DMS53 treated with DMSO at 0.1 percent for 48 hours (cell line): ENCODE results near the gene SEPTIN5.
"Not testable (repeated sequence)": the region's sequence is repeated elsewhere in the genome, so short reads cannot be mapped to it uniquely, and the experiment has no call there.

ENCODE experiments used
- DNase-seq: peaks from one replicate; lab custom pipeline; 2025; ENCODE audit not compliant: unreplicated experiment; lab: John Stamatoyannopoulos, UW

SEPTIN5 gene

DNA sequence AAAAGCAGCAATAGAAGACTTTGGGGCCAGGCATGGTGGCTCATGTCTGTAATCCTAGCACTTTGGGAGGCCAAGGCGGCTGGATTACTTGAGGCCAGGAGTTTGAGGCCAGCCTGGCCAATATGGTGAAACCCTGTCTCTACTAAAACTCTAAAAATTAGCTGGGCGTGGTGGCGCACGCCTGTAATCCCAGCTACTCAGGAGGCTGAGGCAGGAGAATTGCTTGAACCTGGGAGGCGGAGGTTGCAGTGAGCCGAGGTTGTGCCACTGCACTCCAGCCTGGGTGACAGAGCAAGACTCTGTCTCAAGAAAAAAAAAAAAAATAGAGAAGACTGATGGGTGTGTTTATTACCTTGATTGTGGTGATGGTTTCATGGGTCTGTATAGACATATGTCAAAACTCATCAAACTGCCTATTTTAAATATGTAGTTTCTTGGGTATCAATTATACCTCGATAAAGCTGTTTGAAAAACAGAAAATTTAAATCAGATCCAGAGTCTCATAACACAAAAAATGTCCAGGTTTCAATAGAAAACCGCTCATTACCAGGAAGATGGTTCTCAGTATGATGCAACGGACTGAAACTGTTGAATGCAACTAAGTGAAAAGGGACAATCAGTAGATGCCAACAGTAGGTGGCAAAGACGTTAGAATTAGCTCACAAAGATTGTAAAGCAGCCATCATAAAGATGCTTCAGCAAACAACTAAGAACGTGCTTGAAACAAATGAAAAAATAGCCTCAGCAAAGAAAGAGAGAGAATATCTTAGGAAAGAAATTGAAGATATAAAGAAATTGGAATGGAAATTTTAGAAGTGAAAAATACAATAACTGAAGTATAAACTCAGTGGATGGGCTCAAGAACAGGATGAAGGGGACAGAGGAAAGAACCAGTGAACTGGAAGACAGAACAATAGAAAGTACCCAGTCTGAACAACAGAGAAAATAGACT is 33.1 kb upstream of the SEPTIN5 start:
- DNase-seq: no peak

DNA sequence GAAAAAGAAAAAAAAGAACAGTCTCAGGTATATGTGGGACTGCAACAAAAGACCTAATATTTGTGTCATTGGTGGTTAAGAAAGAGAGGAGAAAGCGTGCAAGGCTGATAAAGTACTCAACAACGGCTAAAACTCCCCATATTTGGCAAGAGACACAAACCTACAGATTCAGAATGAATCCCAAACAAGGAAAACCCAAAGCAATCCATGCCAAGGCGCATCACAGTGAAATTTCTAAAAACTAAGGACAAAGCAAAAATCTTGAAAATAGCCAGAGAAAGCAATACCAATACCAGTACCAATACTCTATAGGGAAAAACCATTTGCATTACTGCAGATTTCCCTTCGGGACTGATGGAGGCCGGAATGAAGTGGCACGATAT is 32.4 kb upstream of the SEPTIN5 start:
- no peak for DNase-seq

DNA sequence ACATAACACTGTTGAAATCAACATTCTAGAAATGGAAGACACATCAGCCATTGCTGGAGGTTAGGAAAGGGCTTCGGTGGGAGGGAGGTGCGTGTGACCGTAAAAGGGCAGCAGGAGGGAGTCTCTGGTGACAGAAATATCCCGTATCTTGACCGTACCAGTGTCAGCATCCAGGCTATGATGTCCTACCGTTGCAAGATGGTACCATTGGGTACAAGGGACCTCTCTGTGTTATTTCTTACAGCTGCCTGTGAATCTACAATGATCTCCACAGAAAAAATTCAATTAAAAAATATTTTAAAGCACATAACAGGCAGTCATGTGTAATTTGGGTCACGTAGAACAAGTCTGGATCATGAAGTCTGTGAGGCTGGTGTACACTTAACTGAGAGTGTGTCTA is 27.4 kb upstream of the SEPTIN5 start:
- no peak for DNase-seq

DNA sequence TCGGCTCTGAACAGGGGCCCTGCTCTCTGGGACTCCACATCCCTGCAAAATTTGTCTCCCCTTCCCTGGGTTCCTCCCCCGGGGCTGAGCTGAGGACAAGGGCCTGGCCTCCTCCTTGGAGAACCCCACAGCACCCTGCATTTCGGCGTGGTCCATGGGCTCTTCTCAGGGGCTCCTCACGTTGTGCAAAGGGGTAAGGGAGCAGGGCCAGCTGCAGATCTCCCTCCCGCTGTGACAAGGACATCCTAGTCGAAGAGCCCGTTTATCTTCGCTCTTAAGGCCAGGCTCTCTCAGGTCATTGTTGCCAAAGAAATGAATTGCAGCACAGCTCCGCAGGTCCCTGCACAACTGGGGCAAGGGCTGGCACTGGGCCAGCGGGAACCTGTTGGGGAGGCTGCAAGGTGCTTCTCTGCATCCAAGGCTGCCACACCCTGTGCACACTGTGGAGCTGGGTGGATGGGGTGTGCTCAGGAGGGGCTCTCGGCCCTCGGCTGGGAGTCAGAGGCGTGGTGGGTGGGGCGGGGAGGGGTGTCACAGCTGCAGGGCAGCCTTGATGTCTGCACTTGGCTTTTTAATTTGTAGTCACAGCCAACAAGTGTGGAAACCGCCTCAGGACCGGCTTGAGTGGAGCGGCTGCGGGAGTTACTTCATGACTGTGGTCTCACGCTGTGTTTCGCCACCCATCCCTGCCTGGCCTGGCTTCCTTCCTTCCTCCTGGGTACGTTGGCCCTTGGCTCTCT is 26.6 kb upstream of the SEPTIN5 start:
- no peak for DNase-seq

DNA sequence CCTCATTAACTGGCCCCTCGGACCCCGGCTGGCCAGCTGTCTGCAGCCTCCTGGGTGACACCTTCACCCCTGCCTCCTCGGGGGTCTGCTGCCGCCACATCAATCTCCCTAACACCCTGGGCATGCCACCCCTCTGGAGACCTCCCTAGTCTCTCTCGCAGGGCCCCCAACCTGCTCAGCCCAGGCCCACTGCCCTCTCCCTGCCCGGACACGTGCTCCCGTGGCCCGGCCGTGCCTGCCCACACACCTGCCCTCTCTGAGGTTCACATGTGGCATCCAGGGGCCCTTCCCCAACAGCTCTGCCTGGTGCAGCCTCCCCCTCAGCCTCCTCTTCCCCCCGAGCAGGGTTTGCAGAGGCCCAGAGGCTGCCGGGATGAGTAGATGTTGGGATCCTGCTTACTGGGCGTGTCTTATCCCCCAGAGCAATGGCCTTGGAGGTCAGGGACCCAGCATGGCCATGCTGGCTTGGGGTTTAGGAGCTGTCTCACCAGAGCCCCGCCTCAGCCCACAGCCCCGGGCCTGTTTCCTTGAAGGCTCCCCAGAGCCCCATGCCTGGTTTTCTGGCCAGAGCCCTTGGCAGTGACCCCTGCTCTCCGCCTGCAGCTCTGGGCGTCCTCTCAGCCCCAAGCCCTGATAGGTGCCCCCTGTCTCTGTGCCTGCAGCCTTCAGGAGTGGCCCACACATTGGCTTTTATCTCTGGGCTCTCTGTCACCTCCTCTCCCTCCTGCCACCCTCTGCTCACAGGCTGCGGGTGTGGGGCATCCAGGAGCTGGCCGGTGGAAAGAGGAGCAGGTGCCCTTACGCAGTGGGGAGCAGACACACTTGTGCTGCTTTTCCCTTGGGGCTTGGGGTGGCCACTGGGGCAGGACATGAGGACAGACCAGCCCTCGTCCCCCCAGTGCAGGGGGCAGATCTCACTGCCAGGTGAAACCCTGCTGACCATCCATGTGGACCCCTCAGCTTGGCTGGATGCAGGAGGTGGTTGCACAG is 25.7 kb upstream of the SEPTIN5 start:
- no peak for DNase-seq

DNA sequence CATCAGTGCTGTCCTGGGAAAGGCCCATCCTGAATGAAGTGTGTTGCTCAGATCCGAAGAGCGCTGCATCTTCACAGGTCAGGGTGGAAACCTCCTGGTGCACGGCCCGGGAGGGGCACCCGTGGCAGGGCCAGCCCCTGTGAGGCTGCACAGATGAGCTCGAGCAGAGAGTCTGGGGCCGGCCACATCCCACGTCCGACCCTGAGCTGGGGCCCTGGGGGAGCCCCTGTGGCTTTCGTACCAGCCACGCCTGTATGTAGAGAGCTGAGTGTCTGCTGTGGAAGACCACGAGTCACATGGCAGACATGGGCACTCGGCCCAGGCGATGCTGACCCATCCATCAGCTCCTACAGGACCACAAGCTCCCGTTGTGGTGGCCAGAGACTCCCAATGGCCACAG is 24.9 kb upstream of the SEPTIN5 start:
- no peak for DNase-seq

DNA sequence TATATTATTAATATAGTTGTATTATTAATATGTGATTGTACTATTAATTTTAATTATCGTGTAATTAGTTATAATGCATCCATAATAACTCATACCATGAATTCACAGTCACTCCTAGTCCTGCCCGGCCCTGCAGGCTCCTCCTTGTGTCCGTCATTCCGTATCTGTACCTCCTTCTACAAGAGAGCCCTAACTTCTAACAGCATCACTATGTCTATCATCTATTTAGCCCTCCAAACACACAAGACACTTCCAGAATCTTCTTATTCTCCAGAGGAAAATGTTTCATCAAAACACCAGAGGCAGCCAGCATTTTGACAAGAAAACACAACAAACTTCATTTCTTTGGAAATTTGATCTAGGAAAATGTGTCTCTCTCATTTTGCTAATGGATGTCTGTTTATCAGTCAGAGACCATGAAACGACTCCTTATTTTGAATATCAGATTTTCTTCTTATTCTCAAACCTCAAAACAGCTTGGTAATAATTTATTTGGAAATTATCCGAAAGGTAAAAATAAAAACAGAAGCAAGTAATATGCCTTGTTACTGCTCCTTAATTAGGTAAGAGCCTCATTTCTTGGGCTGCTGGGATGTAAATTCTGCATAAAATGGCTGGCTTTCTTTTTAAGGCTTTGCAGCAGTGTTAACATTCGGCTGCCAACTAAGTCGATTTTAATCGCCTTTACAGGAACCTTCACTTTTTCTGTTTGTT is 23.1 kb upstream of the SEPTIN5 start:
- DNase-seq: no peak

DNA sequence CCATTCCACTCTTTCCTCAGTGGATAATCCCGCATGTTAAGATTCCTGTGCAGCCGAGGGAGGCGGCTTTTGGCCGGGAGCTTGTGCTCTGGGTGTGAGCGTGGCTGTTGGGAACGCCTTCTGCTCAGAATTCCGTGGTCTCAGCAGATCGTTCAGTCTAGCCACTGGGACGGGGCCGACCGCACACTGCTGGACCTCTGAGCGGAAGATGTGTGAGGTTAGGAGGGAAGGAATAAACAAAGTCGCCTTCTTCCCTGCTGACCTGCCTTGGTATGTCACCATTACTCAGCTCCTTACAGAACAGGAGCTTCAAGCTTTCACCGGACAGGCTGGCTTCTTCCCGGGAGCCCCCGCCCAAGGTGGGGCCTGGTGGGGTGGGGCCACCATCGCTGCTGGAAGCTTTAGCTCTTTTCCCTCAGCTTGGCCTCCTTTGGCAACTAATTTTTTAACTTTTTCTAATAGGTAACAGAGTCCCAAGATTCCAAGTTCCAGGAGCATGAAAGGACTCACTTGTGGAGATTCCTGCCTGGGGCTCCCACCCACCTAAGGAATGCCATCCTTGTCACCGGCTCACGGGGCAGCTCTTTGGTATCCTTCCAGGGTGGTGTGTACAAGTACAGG is 22.5 kb upstream of the SEPTIN5 start:
- DNase-seq: no peak

DNA sequence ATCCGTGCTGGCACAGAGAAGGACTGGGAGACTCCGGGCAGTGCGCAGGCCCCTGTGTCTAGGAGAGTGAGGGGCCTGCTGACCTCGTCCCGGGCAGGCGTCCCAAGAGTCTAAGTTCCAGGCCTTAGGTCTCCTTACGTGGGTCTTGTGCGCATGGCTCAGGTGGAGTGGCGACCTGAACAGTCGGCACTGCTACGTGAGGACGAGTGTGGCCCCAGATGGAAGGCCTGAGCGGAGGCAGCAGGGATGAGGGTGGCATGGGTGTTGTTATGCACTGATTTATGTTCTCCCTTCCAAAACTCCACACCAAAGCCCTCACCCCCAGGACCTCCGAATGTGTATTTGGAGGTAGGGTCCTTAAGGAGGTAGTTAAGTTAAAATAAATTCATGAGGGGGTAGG is 20.7 kb upstream of the SEPTIN5 start:
- no peak for DNase-seq

DNA sequence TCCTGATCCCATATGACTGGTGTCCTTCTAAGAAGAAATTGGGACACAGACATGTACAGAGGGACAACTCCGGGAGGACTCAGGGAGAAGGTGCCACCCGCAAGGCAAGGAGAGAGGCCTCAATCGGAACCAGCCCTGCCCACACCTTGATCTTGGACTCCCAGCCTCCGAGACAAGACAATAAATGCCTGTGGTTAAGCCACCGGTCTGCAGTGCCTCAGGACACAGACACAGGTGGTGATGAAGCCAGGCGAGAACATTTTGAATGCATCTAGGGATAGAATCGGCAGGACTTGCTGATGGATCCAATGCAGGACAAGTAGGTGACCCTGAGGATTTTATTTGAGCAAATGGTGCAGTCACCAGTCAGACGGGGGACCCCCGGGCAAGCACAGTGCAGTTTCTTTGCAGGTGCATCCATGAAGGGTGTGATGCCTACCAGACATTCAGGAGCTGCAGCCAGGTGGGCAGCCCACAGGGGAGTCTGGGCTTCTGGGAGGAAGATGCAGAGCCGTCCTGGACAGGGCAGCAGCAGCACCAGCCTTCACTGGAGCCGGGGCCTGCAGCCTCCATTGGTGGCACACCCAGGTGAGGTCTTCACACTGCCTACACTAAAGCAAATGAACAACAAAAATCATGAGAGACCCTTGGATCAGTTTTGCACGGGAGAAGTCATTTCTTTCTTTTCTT is 20.2 kb upstream of the SEPTIN5 start:
- no peak for DNase-seq

DNA sequence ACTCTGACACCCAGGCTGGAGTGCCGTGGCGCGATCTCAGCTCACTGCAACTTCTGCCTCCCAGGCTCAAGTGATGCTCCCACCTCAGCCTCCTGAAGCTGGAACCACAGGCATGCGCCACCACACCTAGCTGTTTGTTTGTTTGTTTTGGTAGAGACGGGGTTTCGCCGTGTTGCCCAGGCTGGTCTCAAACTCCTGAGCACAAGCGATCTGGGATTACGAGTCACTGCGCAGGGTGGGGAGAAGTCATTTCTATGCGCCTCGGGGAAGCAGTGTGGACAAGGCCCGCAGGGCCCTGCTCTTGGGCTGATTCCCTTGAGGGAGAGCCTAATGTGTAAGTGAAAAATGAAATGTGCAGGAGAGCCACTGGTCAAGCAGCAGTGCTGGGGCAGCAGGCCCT is 19.6 kb upstream of the SEPTIN5 start:
- no peak for DNase-seq

DNA sequence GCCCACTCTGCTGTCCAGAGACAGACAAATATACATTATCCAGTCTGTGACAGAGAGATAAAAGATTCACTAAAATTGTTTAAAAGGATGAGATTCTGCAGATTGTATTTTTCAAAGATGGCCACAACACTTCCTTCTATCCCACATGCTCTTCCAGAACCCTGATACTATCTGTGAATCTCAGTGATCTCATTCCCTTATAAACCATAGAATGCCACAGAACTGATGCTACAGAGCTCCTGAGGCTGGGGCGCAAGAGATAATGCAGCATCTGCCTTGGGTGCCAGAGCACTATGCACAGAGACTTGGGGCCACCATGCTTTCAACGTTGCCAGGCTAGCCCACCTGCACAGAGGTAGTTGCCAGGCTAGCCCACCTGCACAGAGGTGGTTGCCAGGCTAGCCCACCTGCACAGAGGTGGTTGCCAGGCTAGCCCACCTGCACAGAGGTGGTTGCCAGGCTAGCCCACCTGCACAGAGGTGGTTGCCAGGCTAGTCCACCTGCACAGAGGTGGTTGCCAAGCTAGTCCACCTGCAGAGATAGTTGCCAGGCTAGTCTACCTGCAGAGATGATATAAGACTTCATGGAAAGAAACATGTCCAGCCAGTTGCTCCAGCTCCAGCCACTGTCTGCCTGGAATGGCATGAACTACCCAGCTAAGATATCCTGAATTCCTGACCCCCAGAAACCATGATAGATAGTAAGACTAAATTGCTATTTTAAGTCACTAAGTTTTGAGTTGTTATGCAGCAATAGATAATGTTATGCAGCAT is 17.6 kb upstream of the SEPTIN5 start:
- DNase-seq: no peak

DNA sequence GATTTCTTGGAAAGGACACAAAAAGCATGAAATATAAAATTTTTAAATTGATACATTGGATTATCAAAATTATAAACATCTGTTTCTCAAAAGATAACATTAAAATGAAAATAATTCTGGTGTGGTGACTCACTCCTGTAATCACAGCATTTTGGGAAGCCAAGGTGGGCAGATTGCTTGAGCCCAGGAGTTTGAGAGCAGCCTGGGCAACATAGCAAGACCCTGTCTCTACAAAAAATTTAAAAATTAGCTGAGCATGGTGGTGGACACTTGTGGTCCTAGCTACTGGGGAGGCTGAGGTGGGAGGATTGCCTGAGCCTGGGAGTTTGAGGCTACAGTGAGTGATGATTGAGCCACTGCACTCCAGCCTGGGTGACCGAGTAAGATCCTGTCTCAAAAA is 16.4 kb upstream of the SEPTIN5 start:
- DNase-seq: not testable (repeated sequence)

DNA sequence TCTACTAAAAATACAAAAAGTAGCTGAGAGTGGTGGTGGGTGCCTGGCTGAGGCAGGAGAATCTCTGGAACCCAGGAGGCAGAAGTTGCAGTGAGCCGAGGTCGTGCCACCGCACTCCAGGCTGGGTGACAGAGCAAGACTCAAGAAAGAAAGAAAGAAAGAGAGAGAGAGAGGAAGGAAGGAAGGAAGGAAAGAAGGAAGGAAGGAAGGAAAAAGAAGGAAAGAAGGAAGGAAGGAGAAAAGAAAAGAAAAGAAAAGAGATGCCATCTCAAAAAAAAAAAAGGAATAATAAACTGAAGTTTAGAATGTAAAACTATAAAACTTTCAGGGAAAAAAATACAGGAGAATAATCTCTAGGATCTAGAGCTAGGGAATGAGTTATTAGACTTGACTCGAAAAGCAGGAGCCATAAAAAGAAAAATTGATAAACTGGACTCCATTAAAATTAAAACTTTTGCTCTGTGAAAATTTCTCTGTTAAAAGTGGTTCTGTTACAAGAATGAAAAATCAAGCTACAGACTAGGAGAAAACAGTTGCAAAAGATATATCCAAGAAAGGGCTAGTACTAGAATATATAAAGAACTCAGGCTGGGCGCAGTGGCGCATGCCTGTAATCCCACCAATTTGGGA is 13.4 kb upstream of the SEPTIN5 start:
- no peak for DNase-seq

DNA sequence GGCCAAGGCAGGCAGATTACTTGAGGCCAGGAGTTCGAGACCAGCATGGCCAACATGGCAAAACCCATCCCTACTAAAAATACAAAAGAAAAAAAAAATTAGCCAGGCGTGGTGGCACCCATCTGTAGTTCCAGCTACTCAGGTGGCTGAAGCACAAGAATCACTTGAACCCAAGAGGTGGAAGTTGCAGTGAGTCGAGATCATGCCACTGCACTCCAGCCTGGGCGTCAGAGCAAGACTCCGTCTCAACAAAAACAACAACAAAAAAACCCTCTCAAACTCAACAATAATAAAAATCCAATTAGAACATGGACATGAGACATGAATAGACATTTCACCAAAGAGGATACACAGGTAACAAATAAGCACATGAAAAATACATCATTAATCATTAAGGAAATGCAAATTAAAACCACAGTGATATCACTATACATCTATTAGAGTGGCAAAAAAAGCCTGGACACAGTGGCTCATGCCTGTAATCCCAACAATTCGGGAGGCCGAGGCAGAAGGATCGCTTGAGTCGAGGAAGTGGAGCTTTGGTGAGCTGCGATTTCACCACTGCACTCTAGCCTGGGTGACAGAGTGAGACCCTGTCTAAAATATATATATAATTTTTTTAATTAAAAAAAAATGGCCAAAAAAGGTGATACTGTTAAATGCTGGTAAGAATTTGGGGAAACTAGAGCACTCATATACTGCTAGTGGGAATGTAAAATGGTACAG is 12.7 kb upstream of the SEPTIN5 start:
- DNase-seq: no peak

DNA sequence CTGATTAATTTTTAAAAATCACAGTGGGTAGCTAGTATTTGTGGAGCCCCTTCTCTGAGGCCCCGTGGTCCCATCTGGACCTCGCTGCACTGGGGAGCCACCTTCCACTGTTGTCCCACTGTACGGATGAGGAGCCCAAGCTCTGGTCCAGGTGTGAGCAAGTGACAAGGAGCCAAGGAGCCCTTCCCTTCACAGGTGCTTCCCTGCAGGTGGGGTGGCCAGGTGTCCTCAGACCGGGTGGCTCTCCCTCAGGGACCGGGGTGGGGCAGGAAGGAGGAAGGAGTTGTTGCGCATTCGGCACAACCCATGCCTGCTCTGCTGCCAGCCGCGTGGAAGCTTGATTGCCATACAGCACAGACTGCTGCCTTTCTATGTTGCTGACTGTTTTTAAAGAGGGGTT is 10.4 kb upstream of the SEPTIN5 start:
- no peak for DNase-seq

DNA sequence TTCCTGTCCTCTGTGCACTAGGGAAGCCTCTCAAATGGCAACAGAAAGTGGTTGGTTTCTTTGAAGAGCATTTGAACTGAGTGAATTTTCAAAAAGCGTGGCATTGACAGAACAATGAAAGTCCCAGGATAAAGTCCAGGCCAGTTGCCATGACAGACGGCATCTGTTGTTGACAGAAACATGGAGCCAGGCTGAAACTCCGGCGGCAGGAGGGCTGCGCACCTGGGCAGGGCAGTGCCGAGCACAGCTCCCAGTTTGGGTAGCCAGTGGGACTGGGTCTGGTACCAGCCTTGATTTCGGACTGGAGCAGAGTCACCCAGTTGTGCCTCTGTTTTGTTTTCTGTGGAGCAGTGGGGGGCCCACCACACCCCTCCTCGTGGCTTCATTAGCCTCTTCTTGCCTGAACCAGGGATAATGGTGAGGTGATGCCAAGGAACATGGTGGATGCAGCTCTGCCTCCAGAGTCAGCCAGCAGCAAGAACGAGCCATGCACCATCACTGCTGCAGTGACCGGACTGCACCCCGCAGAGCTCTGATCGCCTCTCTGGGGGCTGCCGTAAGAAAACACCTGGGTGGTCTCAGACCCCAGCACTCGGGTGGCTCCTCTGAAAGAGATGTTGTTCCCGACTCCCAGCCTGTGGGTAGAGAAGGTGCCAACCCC is 9.8 kb upstream of the SEPTIN5 start:
- no peak for DNase-seq
